Activated B cell treated with CpG ODN at 0.5 μM for 24 hours (primary cell): ENCODE measurements around the gene CKS2. TPM values are rescaled to one million over a fixed set of nuclear protein-coding genes. Genes with fewer than 3 reads are reported as not detected.

ENCODE experiments used
- ATAC-seq: fragments of 200-7000 bp; cut with Tn5 transposase; one replicate; pipeline ENCODE4 v1.10.0; 2021; ENCODE audit warnings: low read depth, mild to moderate bottlenecking, moderate library complexity
- CTCF ChIA-PET: fragments of 350-600 bp; sonication (Branson Sonifier 250); formaldehyde crosslinking; loops from one replicate; lab custom pipeline; 2021; ENCODE audit warnings: antibody characterized with exemption; lab: Charles Lee
- POLR2A ChIA-PET: fragments of 350-600 bp; sonication (Branson Sonifier 250); formaldehyde crosslinking; loops from one replicate; lab custom pipeline; 2021; ENCODE audit warnings: antibody characterized with exemption; lab: Charles Lee
- DNase-seq: peaks from one replicate; pipeline ENCODE4 v3.0.0; 2022
- H3K27ac Mint-ChIP-seq: one replicate; pipeline ENCODE4 v1.8.0; 2020; ENCODE audit warnings: mixed read lengths
- H3K27me3 Mint-ChIP-seq: one replicate; pipeline ENCODE4 v1.8.0; 2021; ENCODE audit warnings: mixed read lengths
- H3K36me3 Mint-ChIP-seq: one replicate; pipeline ENCODE4 v1.8.0; 2021; ENCODE audit warnings: low read depth, mixed read lengths
- H3K4me1 Mint-ChIP-seq: one replicate; pipeline ENCODE4 v1.8.0; 2021; ENCODE audit warnings: mixed read lengths
- H3K4me3 Mint-ChIP-seq: one replicate; pipeline ENCODE4 v1.8.0; 2020; ENCODE audit warnings: mild to moderate bottlenecking, mixed read lengths
- H3K9me3 Mint-ChIP-seq: one replicate; pipeline ENCODE4 v1.8.0; 2020; ENCODE audit warnings: mixed read lengths
- CTCF ChIP-seq: fragments of 200-600 bp; IDR thresholded peaks from one replicate; pipeline ENCODE4 v1.8.0; 2022; ENCODE audit warnings: antibody characterized with exemption, mild to moderate bottlenecking
- intact Hi-C: fragments of 100-400 bp; cut with micrococcal nuclease; formaldehyde crosslinking; loops from one replicate; pipeline ENCODE4 v1.15.1; 2024
- total RNA-seq: library from RNA; stranded (reverse); gene quantifications from 2 replicates; pipeline ENCODE4 v1.2.3, GENCODE V29; 2022

Gene CKS2
- total RNA-seq, 1 donor from 2014 or later, result 23.9 TPM

- DNase-seq (no peak), ATAC-seq (peak; percentile 6)
- Mint-ChIP-seq H3K27ac (peak overlapping the region; percentile 99), H3K9me3 (no peaks in the 10 kb centered on the region), H3K27me3 (no peaks in the 10 kb centered on the region), H3K36me3 (peaks cover 33% of the 10 kb centered on the region), H3K4me3 (peak overlapping the region; percentile 96), H3K4me1 (peaks cover 48% of the 10 kb centered on the region)
- ChIA-PET POLR2A (interaction anchor here (1.9 kb wide), 1 partner anchor 211 kb away, joined by 9 read pairs; no protein-coding TSS in a partner anchor), CTCF (no interaction called here)
- intact Hi-C loops, result loop anchor here (2.0 to 10.0 kb wide), 3 partner anchors 89 to 1493 kb away; partner anchors contain the start of gene SYK
- TF ChIP-seq CTCF, result no peak
These were observed 589 bp downstream of the CKS2 start for GRCh38 chr9:89311346-89312221.

DNA sequence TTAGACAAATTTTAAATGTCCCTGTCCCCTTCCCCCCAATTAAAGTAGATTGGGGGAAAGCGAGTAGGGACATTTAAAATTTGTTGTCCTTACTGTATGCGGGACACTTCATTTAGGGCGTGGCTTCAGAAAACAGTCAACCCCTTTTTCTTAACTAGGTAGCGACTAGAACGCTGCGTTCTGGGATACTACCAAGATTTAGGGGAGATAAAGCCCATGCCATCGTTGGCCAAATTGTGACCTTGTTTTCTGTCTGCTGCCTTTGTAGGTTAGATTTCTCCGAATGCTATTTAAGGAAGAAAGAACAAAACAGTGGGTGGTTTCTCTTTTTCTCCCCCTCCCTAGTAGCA, 1.2 kb downstream of the CKS2 start:
- H3K27me3 Mint-ChIP-seq, result no peaks in the 10 kb centered on the region
- POLR2A ChIA-PET, result no interaction called here
- CTCF ChIA-PET, result no interaction called here
- intact Hi-C loops, result loop anchor here (10.0 kb wide), 1 partner anchor 1493 kb away; the partner anchor contains the start of gene SYK
- no peak for DNase-seq
- H3K4me1 Mint-ChIP-seq, result peaks cover 52% of the 10 kb centered on the region
- no peaks in the 10 kb centered on the region for H3K9me3 Mint-ChIP-seq
- no peak for ATAC-seq
- TF ChIP-seq CTCF, result no peak
- peaks cover 37% of the 10 kb centered on the region for H3K36me3 Mint-ChIP-seq
- peak overlapping the region; percentile 56 for H3K27ac Mint-ChIP-seq
- peak overlapping the region; percentile 96 for H3K4me3 Mint-ChIP-seq

DNA sequence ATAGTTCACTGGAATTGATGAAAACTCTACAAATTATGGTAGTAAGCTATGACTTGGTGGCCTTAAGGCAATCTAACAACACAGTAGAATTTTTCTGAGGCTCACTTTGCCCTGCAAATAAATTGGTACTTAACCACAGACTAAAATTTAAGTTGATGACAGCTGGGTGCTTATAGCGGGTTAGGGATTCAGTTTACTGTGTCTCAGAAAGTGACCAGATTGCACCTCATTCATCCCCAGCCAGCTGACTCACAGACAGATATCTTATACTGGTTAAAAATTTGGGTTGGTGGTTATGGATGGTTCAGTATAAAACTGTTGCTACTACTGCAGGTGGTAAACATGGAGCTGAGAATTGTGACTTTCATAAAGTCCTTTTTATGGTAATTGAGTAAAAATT, 2.8 kb downstream of the CKS2 start:
- POLR2A ChIA-PET, result interaction anchor here (0.5 kb wide), 1 partner anchor 18 kb away, joined by 3 read pairs; no protein-coding TSS in a partner anchor

DNA sequence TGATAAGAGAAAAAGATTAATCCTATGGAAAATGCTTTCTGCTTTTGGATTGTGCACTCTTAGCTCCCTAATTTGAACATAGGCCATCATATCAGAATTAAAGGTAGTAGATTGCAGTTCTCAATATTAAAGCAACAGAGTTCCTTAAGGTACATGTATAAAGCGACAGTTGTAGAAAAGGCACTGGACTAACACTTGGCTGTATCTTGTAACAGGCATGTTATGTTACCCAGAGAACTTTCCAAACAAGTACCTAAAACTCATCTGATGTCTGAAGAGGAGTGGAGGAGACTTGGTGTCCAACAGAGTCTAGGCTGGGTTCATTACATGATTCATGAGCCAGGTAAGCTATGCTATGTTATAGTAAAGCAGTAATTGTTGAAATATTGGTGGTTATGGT, 4.0 kb downstream of the CKS2 start:
- H3K27ac Mint-ChIP-seq, result peak overlapping the region; percentile 35
- H3K9me3 Mint-ChIP-seq, result no peaks in the 10 kb centered on the region
- peaks cover 52% of the 10 kb centered on the region for H3K36me3 Mint-ChIP-seq
- TF ChIP-seq CTCF, result no peak
- DNase-seq, result no peak
- ChIA-PET CTCF (no interaction called here), POLR2A (interaction anchor here (0.7 kb wide), 1 partner anchor 78 kb away, joined by 3 read pairs; no protein-coding TSS in a partner anchor)
- H3K27me3 Mint-ChIP-seq, result no peaks in the 10 kb centered on the region
- no peak overlapping the region for H3K4me3 Mint-ChIP-seq
- peaks cover 66% of the 10 kb centered on the region for H3K4me1 Mint-ChIP-seq
- intact Hi-C loops, result loop anchor here (10.0 kb wide), 1 partner anchor 1490 kb away; the partner anchor contains the start of gene SYK
- no peak for ATAC-seq

More for the DNA sequence above, 2.8 kb downstream of the CKS2 start:
- DNase-seq (no peak), ATAC-seq (no peak)
- Mint-ChIP-seq H3K4me1 (peaks cover 63% of the 10 kb centered on the region), H3K4me3 (no peak overlapping the region), H3K27me3 (no peaks in the 10 kb centered on the region), H3K27ac (no peak overlapping the region), H3K36me3 (peaks cover 45% of the 10 kb centered on the region), H3K9me3 (no peaks in the 10 kb centered on the region)
- CTCF ChIA-PET, result no interaction called here
- intact Hi-C loops, result loop anchor here (10.0 kb wide), 1 partner anchor 1491 kb away; the partner anchor contains the start of gene SYK
- no peak for TF ChIP-seq CTCF

DNA sequence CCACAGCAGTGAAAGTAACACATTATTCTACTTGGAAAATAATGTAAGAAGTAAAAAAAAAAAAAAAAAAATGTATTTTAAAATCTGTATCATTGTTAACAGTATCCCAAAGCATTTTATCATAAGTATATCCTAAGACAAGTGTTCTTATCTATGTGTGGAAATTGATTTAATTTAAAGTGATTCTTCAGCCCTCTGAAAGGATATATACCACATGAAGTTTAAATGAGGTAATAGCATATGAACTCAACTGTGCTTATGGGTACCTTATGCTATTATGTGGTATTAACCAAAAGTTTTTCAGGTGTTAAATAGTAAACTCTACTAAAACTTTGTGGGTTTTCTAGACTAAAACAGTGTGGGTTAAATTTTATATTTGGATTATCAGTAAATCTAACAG, 4.5 kb downstream of the CKS2 start:
- DNase-seq (no peak), ATAC-seq (no peak)
- no peaks in the 10 kb centered on the region for H3K27me3 Mint-ChIP-seq
- no peaks in the 10 kb centered on the region for H3K9me3 Mint-ChIP-seq
- intact Hi-C loops, result loop anchor here (10.0 kb wide), 1 partner anchor 1489 kb away; the partner anchor contains the start of gene SYK
- peaks cover 55% of the 10 kb centered on the region for H3K36me3 Mint-ChIP-seq
- POLR2A ChIA-PET, result no interaction called here
- H3K4me1 Mint-ChIP-seq, result peaks cover 68% of the 10 kb centered on the region
- H3K4me3 Mint-ChIP-seq, result no peak overlapping the region
- CTCF ChIA-PET, result no interaction called here
- no peak for TF ChIP-seq CTCF
- H3K27ac Mint-ChIP-seq, result no peak overlapping the region
